NK-92 (cell line): ENCODE data around the gene NUTF2.
"Not testable (repeated sequence)": the region's sequence is repeated elsewhere in the genome, so short reads cannot be mapped to it uniquely, and the experiment has no call there.

ENCODE experiments used
- DNase-seq: peaks from one replicate; lab custom pipeline; 2025; ENCODE audit not compliant: unreplicated experiment; lab: John Stamatoyannopoulos, UW

The NUTF2 gene

DNA sequence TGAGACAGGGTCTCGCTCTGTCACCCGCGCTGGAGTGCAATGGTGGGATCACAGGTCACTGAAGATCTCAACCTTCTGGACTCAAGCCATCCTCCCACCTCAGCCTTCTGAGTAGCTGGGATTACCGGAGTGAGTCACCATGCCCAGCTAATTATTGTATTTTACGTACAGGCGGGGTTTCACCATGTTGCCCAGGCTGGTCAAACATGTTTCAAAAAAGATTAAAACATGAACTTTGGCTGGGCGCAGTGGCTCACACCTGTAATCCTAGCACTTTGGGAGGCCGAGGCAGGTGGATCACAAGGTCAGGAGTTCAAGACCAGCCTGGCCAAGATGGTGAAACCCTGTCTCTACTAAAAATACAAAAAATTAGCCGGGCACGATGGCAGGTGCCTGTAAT is 9.5 kb upstream of the NUTF2 start:
- DNase-seq: not testable (repeated sequence)

DNA sequence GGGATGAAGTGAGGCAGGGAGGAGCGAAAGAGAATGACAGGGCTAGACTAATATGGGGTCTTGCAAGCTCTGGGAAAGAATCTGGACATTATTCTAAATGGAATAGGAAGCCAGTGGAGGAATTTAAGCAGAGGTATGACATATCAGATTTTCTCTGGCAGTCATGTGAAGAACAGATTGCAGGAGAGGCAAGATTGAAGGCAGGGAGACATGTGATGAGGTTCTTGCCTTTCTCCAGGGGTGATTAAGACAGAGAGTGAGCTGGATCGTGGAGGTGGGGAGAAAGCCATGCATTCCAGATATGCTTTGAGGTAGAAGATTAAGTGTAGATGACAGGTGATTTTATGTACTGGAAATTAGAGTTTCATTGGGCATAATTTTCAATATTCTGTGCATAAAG is 8.9 kb upstream of the NUTF2 start:
- DNase-seq: no peak

DNA sequence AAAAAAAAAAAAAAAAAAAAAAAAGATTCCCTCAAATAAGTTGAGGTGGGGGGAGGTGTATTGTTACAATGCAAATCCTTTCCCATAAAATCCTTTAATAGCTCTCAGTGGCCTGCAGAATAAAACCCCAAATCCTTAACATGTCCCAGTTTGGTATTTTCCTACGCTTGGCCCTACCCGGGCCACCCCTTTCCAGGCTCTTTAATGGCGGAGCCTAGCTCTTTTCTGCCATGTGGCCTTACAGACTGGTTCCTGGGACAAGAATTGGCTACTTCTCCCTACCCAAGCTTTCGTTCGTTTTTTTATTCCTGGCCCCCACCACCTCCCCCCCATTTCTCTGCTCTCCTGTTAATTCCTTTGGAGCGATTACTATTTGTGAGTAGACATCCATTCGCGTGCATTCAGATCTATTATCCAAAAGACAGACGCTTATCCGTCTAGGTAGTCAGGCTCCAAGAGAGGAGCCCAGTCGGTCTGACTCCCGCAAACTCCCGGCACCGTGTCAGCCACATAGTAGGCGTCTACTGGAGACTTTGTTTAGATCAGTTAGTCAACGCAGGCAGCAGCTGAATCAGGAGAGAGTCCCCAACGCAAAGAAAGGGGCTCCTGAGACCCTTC is 5.4 kb upstream of the NUTF2 start:
- no peak for DNase-seq

DNA sequence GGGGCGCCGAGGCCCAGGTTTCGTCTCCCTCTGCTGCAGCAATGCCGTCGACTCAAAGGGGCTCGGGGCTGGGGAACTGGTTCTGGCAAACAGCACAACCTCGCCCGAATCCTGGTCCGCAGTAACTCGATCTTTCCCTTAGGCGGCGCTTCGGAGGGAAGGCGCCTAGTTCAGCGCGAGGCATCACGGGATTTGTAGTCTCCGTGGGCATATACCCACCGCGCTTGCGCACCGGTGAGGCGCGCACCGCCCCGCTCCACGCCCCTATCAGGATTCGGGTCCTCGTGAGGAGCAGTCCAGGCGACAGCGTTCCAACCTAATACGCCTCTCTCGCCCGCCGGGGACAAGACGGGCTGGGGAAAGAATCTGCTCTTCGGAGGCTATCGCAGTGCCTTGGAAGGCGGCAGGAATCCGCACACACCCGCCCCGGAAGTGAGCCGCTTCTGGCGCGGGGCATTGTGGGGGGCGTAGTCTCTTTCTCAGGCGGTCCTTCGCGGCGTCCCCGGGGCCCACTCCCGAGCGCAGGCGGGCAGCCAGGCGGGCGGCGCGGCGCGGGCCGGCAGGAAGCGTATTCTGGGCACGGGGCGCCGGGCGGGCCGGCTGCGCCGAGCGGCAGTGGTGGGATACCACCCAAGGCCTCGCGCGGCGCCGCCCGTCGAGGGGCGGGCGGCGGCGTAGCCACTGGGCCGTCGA is 4.8 kb upstream of the NUTF2 start, which contains the start of gene THAP11:
Gene THAP11, plus strand, starts transcription at position 505 of the 693 bp plus-strand sequence. CDS start 235 bp downstream, outside the sequence.
- DNase-seq: peak; percentile 57

DNA sequence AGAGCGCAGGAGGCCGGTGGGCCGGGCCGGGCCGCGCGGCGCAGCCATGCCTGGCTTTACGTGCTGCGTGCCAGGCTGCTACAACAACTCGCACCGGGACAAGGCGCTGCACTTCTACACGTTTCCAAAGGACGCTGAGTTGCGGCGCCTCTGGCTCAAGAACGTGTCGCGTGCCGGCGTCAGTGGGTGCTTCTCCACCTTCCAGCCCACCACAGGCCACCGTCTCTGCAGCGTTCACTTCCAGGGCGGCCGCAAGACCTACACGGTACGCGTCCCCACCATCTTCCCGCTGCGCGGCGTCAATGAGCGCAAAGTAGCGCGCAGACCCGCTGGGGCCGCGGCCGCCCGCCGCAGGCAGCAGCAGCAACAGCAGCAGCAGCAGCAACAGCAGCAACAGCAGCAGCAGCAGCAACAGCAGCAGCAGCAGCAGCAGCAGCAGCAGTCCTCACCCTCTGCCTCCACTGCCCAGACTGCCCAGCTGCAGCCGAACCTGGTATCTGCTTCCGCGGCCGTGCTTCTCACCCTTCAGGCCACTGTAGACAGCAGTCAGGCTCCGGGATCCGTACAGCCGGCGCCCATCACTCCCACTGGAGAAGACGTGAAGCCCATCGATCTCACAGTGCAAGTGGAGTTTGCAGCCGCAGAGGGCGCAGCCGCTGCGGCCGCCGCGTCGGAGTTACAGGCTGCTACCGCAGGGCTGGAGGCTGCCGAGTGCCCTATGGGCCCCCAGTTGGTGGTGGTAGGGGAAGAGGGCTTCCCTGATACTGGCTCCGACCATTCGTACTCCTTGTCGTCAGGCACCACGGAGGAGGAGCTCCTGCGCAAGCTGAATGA is 4.0 kb upstream of the NUTF2 start:
- DNase-seq: no peak

DNA sequence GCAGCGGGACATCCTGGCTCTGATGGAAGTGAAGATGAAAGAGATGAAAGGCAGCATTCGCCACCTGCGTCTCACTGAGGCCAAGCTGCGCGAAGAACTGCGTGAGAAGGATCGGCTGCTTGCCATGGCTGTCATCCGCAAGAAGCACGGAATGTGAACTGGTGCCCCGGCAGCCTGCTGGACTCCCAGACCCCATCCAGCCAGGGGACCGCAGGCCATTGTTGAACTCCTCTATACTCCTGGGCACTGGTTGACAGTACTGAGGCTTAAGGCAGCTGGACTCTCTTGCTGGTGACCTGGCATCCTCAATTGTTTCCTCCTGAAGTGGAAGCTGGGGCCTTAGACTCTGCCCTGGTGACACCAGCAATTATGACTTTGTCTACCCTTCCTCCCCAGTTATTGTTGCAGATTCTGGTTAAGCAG is 3.4 kb upstream of the NUTF2 start:
- DNase-seq: no peak

DNA sequence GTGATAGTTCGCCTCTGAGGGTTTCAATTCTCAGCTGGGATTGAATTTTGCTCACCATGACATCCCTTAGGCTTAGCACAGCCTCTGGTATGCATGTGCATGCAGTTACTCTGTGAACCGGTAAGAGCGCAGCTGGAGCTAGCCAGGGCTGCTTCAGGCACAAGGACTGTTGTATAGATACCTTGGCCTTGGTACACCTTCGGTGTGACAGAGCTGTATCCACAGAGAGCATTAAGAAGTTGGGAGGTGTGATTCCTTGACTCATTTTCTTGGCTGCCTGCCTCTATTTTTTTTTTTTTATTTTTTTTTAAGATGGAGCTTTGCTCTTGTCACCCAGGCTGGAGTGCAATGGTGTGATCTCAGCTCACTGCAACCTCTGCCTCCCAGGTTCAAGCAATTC is 2.2 kb upstream of the NUTF2 start:
- DNase-seq: no peak

DNA sequence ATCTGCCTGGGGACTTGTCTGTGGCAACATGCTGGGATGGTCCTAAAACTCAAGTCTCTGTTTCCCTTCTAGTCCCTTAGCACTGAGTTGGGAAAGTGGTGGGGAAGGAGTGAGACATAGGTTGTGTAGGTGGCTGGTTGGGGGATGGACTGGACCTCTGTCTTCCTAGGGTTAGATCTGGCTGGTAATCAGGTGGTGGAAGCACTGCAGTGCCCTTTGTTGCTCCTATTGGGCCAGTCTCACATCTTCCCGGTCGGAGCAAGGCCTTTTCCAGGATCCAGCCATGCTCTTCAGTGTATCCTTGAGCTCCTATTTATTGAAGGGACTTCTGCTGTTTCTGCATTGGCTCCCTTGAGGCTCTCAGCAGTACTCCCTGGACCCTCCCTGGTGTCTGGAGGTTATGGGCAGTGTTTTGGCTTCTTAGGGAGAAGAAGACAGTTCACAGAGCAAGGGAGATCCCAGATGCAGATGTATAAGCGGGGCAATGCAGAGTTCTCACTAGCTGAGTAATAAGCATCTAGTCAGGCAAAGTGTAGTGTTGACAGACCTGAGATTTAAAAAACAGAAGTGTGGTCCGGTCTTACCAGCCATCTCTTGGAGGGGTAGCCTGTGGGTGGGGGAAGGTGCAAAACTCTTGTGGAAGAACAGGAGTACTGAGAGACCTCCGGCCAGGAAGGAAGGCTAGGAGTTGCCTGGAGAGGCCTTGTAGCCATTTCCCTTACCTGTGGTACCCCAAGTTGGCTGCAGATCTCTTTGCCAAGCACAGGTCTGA is 1.3 kb upstream of the NUTF2 start:
- no peak for DNase-seq

DNA sequence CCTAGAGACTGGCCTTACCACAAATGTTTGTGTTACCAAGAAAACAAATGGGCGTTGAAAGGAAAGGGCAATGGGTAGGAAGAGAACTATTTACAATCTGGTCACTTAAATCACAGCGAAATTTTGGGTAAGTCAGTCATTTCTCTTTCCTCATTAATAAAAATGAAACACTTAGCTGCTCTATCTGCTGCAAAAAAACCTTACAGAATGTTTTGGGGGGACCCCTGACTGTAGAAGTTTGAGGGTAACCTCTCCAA is 742 bp upstream of the NUTF2 start:
- DNase-seq: no peak

DNA sequence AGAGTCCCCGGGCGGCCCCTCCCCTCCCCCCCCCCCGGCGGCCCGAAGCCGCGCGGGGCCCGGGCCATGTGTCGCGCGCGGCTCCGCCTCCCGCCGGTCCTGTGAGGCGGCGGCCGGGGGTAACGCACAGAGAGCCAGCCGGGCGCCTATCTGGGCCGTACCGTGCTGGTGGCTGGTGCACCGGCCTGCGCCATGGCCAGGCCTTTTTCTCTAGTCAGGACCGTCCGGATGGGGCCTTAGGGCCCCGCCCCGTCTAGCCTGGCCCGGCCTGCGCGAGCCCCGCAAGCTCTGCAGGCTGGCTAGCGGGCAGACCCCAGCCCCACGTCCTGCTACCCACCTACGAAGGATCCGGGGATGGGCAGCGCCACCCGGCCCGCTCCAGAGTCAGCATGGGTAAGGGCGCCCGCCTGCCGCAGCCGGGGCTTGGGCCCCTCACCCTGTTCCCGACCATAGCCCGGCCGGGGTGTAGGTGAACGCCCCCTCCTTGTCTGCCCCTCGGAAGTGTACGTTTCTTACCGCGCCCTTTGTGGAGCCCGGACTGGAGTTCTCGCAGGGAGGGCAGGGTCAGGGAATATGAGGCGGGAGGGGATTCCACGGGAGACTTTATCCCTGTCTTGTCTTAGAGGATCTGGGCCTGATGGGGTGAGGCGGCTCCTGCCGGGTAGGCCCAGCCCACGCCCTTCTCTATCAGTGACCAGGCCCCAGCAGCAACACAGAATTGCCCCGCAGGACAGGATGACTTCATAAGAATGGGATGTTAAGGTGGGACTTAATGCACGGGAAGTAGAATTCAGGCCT is 530 bp downstream of the NUTF2 start, which contains the start of gene CENPT:
Gene CENPT, minus strand, starts transcription at position 630 of the 798 bp plus-strand sequence. CDS start 13,834 bp downstream, outside the sequence.
- no peak for DNase-seq

DNA sequence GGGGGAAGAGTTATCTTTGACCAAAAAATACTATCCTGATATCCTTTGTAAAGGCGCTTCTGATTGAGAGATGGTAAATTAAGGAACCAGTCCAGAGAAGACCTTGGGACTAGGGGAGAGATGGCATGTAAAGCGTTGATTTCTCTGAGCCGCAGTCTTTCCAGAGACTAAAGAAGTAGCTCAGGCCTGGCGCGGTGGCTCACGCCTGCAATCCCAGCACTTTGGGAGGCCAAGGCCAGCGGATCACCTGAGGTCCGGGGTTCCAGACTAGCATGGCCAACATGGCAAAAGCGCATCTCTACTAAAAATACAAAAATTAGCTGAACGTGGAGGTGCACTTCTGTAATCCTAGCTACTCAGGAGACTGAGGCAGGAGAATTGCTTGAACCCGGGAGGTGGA is 1.4 kb downstream of the NUTF2 start:
- DNase-seq: no peak

DNA sequence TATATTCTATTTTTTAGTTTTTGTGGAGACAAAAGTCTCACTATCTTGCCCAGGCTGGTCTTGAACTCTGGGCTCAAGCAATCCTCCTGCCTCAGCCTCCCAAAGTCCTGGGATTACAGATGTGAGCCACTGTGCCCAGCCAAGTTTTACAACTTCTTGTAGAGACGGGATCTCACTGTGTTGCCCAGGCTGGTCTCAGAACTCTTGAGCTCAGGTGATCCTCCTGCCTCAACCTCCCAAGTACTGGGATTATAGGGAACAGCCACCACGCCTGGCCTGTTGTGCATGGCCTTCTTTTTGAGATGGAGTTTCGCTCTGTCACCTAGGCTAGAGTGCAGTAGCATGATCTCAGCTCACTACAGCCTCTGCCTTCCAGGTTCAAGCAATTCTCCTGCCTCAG is 6.9 kb downstream of the NUTF2 start:
- no peak for DNase-seq

DNA sequence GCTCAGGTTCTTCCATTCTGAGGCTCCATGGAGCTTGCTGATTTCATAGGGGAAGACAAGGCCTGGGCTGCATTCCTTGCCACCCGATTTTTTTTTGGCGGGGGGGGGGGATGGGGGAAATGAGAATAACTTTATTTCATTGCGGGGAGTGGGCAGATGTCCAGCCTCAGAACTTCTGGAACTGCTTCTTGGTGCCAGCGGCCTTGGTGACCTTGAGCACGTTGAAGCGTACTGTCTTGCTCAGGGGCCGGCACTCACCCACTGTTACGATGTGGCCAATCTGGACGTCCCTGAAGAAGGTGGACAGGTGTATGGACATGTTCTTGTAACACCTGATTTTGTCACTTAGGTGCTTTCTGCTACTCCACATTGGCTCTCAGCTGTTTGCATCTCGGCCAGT is 9.1 kb downstream of the NUTF2 start:
- DNase-seq: no peak

DNA sequence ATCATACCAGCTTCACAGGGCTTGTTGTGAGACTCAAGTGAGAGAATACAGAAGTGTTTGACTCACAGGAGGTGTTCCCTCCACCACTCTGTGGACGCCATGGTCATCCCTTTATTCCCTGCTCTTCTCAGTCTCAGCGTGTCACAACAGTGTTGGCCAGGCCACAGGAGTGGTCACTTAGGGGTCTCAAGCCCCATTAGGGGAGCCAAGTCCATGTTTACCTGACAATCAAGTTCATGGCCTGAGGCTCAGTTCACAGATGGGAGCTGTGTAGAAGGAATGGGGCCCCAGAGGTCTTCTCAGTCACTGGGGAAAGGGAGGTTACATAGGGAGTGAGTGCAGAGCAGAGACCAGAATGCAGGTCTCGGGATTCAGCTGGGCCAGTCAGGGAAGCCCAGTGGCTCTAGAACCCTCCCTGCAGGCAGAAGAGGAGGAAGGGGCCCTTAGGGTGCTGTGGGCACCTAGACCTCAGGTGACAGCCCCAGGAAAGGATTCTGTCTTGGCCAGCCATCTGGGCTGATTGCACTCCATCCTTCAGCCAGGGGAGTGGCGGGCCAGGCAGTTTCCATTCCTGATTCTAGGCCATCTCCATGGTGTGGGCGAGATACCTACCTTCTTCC is 10.3 kb downstream of the NUTF2 start:
- DNase-seq: no peak

DNA sequence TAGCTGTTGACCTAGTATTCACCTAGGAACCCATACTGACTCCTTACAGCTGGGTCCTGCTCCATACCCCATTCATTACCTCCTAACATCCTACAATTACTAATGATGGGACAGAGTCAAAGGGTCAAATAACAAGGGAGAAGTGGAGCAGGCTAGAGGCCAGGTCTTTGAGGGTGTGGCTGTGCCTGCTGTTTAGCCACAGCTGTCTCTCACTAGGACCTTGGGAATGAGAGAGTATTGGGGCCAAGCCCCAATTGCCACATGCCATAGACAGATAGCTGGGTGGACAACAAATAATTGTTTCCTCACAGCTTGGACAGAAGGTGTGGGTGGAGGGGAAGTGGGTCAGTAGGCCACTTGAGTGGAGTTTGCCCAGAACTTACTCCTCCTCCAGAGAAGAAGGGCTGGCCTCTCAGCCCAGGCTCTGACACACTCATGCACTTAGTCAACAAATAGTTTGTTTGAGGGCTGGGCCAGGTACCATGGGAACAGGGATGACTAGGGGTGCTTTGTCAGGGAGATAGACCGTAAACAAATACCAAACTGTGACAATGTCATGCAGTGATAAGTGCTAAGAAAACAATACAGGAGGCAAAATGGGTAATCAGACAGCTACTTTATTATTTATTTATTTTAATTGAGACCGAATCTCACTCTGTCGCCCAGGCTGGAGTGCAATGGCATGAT is 11.0 kb downstream of the NUTF2 start:
- DNase-seq: no peak

DNA sequence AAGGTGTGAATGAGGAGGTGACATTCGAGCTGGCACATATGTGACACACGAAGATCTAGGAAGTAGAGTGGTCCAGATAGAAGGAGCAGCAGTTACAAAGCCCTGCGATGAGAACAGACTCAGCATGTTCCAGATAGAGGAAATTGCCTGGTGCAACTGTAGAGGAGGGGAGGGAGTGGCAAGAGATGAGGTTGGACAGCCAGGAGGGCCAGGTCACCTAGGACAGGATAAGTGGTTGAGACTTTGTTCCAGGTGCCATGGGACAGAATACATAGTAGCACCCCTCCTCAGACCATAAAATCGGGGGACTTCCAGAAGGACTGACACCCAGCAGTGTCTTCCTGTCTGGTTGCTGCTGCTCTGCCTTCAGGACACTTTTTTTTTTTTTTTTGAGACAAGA is 11.8 kb downstream of the NUTF2 start:
- no peak for DNase-seq

DNA sequence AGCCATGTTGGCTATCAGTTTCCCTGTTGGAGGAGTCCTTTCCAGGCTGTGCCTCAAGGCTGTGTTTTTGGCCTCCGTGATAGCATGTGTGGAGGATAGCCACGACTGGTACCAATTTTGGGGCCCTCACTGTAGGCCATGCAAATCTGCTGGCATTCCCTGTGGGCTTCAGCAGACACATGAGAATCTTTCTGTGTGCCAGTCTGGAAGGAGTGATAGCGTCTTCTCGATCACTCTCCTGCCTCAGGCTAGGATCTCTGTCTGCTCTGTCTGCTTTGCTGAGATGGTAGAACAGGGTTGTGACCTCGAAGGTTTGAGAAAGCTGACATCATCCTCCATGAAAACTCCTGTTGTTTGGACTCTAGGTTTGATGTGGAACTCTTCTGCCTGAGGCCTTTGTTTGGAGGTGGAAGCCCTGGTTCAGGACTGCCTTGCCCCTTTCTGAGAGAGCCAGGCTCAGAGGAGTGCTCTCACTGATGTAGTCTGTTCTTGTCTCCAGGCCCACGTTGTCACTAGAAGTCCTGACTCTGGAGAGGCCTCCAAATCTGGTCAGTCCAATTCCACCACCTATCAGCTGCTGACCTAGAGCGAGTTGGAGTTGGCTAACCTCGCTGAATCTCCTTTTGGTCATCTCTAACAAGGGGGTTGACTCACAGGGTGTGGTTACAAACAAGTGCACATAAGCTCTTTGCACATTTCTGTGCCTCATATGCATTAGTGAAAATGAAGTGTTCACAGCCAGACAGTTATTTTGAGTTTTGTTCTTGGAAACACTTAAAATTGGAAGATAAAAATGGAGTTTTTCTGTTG is 14.1 kb downstream of the NUTF2 start:
- no peak for DNase-seq

DNA sequence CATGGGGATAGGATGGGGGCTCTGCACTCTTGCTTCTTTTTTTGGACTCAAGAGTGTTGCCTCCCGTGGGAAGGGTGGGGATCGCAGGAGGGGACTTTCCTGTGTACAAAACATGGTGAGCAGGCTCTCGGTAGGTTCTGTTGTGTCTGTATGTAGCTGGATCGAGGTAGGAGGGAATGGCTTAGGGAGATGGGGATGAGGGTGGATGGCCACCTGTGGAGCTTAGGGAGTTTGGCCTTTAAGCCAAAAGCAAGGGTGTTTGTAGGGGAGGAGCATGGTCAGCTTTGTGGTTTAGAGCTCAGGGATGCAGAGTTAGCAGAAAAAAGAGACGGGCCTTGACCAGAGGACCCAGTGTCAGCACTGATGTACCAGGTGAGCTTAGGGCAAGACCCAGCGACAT is 15.1 kb downstream of the NUTF2 start:
- no peak for DNase-seq
